ENCODE data around the gene LUZP1. TPM values are rescaled to one million over a fixed set of nuclear protein-coding genes. Genes with fewer than 3 reads are reported as not detected.

The LUZP1 gene
- total RNA-seq, 1 donor from 2014 or later: 82.2 TPM

DNA sequence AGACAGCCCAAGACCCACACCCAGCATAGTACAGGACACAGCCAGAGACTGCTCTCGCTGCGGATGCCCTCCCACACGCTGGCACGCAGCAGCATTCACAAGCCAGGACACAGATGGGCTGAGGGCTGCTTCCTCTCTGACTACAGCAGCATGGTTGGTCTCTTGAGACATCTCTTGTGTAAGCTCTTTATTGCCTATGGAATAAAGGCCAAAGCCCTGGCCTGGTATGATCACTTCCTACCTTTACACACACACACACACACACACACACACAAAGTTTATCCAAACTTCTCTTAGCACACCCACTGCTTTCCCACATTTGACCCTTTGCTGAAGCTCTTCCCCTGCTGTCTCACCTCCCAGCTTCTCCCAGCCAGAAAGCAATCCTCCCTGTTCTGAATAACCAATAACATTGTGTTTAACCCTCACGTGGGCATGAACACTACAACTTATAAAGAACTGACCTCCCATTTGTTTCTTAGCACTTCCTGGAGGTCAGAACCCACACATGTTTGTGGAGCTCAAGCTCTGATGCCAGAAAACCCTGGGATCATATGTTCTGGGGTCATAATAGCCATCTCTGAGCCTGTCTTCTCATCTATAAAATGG lies 1.2 kb upstream of the LUZP1 start:
- Mint-ChIP-seq H3K36me3 (ENCODE audit: low read depth, unreplicated experiment) (no peaks in the 10 kb centered on the region), H3K27me3 (ENCODE audit: low read depth, unreplicated experiment) (no peaks in the 10 kb centered on the region), H3K4me3 (ENCODE audit: unreplicated experiment) (peak overlapping the region; percentile 99), H3K9me3 (ENCODE audit: unreplicated experiment) (no peaks in the 10 kb centered on the region), H3K27ac (ENCODE audit: unreplicated experiment) (peak overlapping the region; percentile 16), H3K4me1 (ENCODE audit: low read depth, unreplicated experiment) (peaks cover 16% of the 10 kb centered on the region)
- no peaks in the 10 kb centered on the region for H3K9me3 ChIP-seq (ENCODE audit: insufficient read depth, low read depth, low read length)
- H3K4me1 ChIP-seq (ENCODE audit: insufficient read depth, low read length): peaks cover 28% of the 10 kb centered on the region
- peak overlapping the region; percentile 13 for H2AFZ ChIP-seq (ENCODE audit: low read depth, low read length)
- H3K9ac ChIP-seq (ENCODE audit: low read length): peak overlapping the region; percentile 18
- no peak overlapping the region for H3K27ac ChIP-seq (ENCODE audit: low read depth, low read length)
- H4K20me1 ChIP-seq (ENCODE audit: insufficient read depth, low read length): peaks cover 31% of the 10 kb centered on the region
- H3K27me3 ChIP-seq (ENCODE audit: insufficient read depth, low read length): no peaks in the 10 kb centered on the region
- peaks cover 33% of the 10 kb centered on the region for H3K79me2 ChIP-seq (ENCODE audit: insufficient read depth, low read length)
- no peak for TF ChIP-seq EZH2 (IDR thresholded peaks at IDR 0.05; ENCODE audit: insufficient read depth, low read length)
- no peak for TF ChIP-seq CTCF (IDR thresholded peaks at IDR 0.05; ENCODE audit: insufficient read depth, low read depth, low read length)
- H3K4me2 ChIP-seq (ENCODE audit: low read length): peak overlapping the region; percentile 98
- no peak for FAIRE-seq
- no peak overlapping the region for H3K4me3 ChIP-seq (ENCODE audit: insufficient read depth, low read depth, low read length)
- peak; percentile 67 for DNase-seq (ENCODE audit: low read depth)
- no peaks in the 10 kb centered on the region for H3K36me3 ChIP-seq (ENCODE audit: insufficient read depth, low read length)

DNA sequence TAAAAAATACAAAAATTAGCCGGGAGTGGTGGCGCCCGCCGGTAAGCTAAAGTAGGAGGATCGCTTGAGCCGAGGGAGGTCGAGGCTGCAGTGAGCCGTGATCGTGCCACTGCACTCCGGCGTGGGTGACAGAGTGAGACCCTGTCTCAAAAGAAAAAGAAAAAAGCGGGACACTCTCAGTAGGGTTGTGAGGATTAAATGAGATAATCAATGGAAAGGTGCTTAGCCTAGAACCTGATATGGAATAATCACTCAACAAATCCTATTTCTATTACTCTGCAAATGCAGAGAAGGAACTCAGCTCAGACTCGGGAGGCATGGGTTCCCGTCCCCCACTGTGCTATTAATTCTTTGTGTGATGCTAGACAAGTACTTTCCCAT lies 529 bp upstream of the LUZP1 start:
- H3K4me2 ChIP-seq (ENCODE audit: low read length): peak overlapping the region; percentile 98
- DNase-seq (ENCODE audit: low read depth) (no peak), FAIRE-seq (no peak)
- TF ChIP-seq EZH2 (IDR thresholded peaks at IDR 0.05; ENCODE audit: insufficient read depth, low read length): no peak
- no peak for TF ChIP-seq CTCF (IDR thresholded peaks at IDR 0.05; ENCODE audit: insufficient read depth, low read depth, low read length)
- Mint-ChIP-seq H3K9me3 (ENCODE audit: unreplicated experiment) (no peaks in the 10 kb centered on the region), H3K4me3 (ENCODE audit: unreplicated experiment) (peak overlapping the region; percentile 99), H3K27ac (ENCODE audit: unreplicated experiment) (peak overlapping the region; percentile 75), H3K4me1 (ENCODE audit: low read depth, unreplicated experiment) (peaks cover 20% of the 10 kb centered on the region), H3K36me3 (ENCODE audit: low read depth, unreplicated experiment) (no peaks in the 10 kb centered on the region), H3K27me3 (ENCODE audit: low read depth, unreplicated experiment) (no peaks in the 10 kb centered on the region)
- peak overlapping the region; percentile 18 for H3K9ac ChIP-seq (ENCODE audit: low read length)
- H3K27me3 ChIP-seq (ENCODE audit: insufficient read depth, low read length): no peaks in the 10 kb centered on the region
- H3K27ac ChIP-seq (ENCODE audit: low read depth, low read length): no peak overlapping the region
- peaks cover 37% of the 10 kb centered on the region for H4K20me1 ChIP-seq (ENCODE audit: insufficient read depth, low read length)
- H3K4me3 ChIP-seq (ENCODE audit: insufficient read depth, low read depth, low read length): peak overlapping the region; percentile 87
- H3K4me1 ChIP-seq (ENCODE audit: insufficient read depth, low read length): peaks cover 28% of the 10 kb centered on the region
- peaks cover 39% of the 10 kb centered on the region for H3K79me2 ChIP-seq (ENCODE audit: insufficient read depth, low read length)
- peak overlapping the region; percentile 13 for H2AFZ ChIP-seq (ENCODE audit: low read depth, low read length)
- H3K9me3 ChIP-seq (ENCODE audit: insufficient read depth, low read depth, low read length): no peaks in the 10 kb centered on the region
- no peaks in the 10 kb centered on the region for H3K36me3 ChIP-seq (ENCODE audit: insufficient read depth, low read length)

DNA sequence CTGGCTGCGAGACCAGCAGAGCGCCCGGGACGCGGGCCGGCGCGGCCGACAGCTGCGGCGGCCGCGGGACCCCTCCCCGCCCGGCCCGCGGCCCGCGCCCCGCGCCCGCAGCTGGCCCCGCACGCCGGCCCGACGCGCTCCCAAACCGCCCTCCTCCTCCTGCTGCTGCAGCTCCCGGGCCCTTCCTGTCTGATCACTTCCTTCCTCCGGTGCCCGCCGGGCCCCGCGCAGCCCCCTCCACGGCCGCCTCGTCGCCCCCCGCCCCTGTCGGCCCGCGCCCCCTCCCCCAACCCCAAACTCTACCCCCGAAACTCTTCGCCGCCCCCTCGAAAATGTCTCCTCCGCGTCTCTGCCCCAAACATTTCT lies 594 bp downstream of the LUZP1 start:
- H3K4me1 Mint-ChIP-seq (ENCODE audit: low read depth, unreplicated experiment): peaks cover 25% of the 10 kb centered on the region
- Histone ChIP-seq H3K79me2 (ENCODE audit: insufficient read depth, low read length) (peaks cover 50% of the 10 kb centered on the region), H3K9ac (ENCODE audit: low read length) (peak overlapping the region; percentile 100), H3K4me3 (ENCODE audit: insufficient read depth, low read depth, low read length) (peak overlapping the region; percentile 87), H3K4me2 (ENCODE audit: low read length) (peak overlapping the region; percentile 98), H3K27me3 (ENCODE audit: insufficient read depth, low read length) (no peaks in the 10 kb centered on the region), H3K4me1 (ENCODE audit: insufficient read depth, low read length) (peaks cover 28% of the 10 kb centered on the region), H2AFZ (ENCODE audit: low read depth, low read length) (no peak overlapping the region), H3K27ac (ENCODE audit: low read depth, low read length) (peak overlapping the region; percentile 96), H4K20me1 (ENCODE audit: insufficient read depth, low read length) (peaks cover 49% of the 10 kb centered on the region), H3K9me3 (ENCODE audit: insufficient read depth, low read depth, low read length) (no peaks in the 10 kb centered on the region), H3K36me3 (ENCODE audit: insufficient read depth, low read length) (peaks cover 3% of the 10 kb centered on the region)
- H3K27ac Mint-ChIP-seq (ENCODE audit: unreplicated experiment): peak overlapping the region; percentile 99
- H3K36me3 Mint-ChIP-seq (ENCODE audit: low read depth, unreplicated experiment): peaks cover 2% of the 10 kb centered on the region
- H3K9me3 Mint-ChIP-seq (ENCODE audit: unreplicated experiment): no peaks in the 10 kb centered on the region
- TF ChIP-seq CTCF (IDR thresholded peaks at IDR 0.05; ENCODE audit: insufficient read depth, low read depth, low read length) (no peak), EZH2 (IDR thresholded peaks at IDR 0.05; ENCODE audit: insufficient read depth, low read length) (no peak)
- DNase-seq (ENCODE audit: low read depth): no peak
- no peaks in the 10 kb centered on the region for H3K27me3 Mint-ChIP-seq (ENCODE audit: low read depth, unreplicated experiment)
- no peak for FAIRE-seq
- peak overlapping the region; percentile 99 for H3K4me3 Mint-ChIP-seq (ENCODE audit: unreplicated experiment)
